ENCODE measurements around the gene YIPF5.

DNA sequence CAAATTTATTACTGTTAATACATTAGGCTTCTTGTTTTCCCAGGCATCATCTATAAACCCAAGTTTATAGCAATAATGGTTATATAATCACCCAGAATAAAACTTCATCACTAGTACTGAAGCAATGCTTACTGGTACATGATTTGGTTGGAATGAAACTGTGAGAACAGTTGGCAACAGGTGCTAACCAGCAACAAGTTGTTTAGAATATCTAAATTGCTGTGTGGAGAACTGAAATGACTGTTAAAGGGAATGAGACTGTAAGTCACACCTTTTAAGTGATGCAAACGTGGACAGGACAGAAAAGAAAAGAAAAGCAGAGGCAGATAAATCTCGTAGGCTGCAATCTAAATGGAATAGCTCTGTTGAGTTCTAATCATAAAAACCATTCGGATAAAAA lies 2.5 kb downstream of the YIPF5 start:
- TF ChIP-seq, protein P1, sequence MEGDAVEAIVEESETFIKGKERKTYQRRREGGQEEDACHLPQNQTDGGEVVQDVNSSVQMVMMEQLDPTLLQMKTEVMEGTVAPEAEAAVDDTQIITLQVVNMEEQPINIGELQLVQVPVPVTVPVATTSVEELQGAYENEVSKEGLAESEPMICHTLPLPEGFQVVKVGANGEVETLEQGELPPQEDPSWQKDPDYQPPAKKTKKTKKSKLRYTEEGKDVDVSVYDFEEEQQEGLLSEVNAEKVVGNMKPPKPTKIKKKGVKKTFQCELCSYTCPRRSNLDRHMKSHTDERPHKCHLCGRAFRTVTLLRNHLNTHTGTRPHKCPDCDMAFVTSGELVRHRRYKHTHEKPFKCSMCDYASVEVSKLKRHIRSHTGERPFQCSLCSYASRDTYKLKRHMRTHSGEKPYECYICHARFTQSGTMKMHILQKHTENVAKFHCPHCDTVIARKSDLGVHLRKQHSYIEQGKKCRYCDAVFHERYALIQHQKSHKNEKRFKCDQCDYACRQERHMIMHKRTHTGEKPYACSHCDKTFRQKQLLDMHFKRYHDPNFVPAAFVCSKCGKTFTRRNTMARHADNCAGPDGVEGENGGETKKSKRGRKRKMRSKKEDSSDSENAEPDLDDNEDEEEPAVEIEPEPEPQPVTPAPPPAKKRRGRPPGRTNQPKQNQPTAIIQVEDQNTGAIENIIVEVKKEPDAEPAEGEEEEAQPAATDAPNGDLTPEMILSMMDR (IDR thresholded peaks at IDR 0.05; ENCODE audit: low read length), result no peak
- TF ChIP-seq EZH2 (optimal IDR thresholded peaks at IDR 0.05; ENCODE audit: low read depth, low read length), result no peak
